Stimulated activated CD4-positive, alpha-beta T cell treated with anti-CD3 and anti-CD28 coated beads, Interleukin-1b, Interleukin-23, amount 100 ng/mL, for 24 hours (primary cell): ENCODE results near the gene COL8A2.

Experiments used
- DNase-seq, 4 experiments: peaks; one replicate each; pipeline ENCODE4 v3.0.0-alpha.2; 2020; ENCODE audit warnings: low read depth in 4 of 4, low spot score in 1 of 4

The COL8A2 gene

DNA sequence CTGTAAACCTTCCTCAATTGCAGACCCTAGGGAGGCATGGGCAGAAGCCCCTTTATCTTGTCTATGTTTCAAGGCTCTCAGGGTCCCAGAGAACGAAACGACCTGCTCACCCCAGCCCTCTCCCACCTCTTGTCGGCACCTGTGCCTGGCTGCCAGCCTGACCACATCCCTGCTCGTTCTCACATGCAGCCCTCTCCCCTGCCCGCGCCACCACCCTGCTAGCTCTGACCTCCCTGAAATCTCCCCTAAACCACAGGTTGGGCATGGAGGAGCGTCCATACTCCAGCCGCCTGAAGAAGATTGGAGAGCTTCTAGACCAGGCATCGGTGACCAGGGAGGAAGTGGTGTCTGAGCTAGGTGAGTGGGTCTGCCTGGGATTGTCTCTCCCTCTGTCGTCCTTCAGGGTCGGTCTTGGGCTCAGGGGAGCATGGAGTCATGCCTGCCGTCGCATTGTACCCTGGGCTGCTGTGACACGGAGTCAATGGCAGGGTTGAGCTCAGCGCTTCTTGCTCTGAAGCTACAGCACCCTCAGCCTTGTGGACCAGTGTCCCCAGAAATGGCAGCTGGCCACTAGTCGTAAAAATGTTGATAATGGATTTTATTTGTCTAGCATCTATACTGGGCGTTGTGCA is 32.7 kb downstream of the COL8A2 start:
- no peak for DNase-seq

DNA sequence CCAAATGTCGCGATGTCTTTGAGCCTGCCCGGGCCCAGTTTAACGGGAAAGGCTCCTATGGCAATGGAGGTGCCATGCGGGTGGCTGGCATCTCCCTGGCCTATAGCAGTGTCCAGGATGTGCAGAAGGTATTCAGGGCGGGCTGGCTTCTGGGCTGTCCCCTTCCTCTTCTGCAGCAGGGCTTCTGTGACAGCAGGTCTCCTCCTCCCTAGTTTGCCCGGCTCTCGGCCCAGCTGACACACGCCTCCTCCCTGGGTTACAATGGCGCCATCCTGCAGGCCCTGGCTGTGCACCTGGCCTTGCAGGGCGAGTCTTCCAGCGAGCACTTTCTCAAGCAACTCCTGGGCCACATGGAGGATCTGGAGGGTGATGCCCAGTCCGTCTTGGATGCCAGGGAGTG is 33.3 kb downstream of the COL8A2 start:
- DNase-seq, result no peak

DNA sequence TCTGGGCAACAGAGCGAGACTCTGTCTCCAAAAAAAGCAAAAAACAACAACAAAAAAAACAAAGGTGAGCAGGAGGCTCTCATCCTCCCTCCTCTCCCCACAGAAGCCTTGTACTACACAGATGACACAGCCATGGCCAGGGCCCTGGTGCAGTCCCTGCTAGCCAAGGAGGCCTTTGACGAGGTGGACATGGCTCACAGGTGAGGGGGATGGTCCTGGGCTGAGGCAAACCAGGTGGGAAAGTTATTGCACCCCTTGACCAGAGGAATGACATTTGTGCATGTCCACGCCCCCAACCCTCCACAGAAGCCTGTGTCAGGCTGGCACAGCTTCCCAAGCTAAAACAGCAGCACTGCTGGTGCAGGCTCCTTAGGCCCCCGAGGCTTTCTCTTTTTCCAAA is 33.9 kb downstream of the COL8A2 start:
- DNase-seq, result no peak

DNA sequence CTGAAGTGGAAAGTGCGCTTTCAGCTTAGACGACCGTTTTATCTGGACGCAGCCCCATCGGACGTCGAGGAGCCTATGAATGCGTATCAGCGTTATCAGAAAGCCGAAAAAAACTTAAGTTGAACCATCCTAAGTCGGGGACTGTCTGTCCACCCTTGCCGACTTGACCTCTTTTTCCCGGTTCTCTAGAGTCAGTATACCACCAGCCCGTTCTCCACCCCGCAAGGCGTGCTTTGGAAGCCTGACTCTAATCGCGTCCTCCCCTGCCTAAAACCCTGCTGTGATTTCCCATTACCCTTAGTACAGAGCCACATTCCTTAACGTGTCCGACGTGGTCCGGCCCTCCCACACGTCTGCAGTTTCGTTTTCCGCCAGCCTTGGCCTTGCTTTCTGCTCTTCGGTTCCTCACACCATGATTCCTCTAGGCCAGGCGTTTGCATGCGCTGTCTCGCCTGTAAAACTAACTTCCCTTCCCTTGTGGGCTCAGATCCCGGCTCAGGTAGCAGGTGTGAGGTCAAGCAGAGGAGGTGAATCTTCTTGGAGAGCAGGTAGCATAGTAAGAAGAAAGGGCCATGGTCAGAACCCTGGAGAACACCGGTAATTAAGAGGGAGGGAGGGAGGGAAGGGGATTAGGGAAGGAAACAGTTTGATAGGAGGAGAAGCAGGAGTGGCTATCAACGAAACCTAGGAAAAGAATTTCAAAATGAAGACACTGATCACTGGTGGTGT is 35.5 kb downstream of the COL8A2 start:
- DNase-seq, result no peak

DNA sequence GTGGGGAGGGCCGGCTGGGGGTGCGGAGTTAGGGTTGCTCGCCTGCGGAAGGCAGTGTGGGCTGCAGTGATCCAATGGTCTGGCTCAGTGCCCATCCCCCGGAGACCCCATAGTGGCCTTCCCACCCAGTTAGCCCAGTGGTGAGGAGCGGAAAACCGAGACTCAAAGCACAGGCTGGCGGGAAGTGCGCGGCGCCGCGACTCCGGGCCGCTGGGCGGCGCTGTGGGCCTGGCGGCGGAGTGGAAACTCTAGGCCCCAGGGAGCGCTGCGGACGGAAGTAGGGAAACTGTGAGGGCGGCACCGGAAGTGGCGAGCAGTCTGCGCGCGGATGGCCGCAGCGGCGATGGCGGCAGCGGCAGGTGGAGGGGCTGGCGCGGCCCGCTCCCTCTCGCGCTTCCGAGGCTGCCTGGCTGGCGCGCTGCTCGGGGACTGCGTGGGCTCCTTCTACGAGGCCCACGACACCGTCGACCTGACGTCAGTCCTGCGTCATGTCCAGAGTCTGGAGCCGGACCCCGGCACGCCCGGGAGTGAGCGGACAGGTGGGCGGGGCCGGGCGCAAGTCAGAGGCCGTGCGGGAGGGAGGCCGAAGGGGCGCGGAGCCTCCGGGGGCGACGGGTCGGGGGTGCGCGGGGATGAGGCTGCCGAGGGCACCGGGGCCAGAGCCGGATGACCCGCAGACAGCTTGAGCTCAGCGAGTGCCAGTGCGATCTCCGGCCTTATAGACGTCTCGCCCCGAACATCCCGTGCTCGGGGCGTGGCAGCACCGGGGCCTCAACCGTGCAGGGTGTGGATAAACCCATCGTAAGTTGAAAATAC is 36.2 kb downstream of the COL8A2 start, which contains the start of gene ADPRS:
TSS of gene ADPRS (plus strand) at position 316 of the 816 bp plus-strand sequence. CDS start at position 329, 13 bp downstream.
- DNase-seq, result peak; percentile 75 to 88 (median 82)

DNA sequence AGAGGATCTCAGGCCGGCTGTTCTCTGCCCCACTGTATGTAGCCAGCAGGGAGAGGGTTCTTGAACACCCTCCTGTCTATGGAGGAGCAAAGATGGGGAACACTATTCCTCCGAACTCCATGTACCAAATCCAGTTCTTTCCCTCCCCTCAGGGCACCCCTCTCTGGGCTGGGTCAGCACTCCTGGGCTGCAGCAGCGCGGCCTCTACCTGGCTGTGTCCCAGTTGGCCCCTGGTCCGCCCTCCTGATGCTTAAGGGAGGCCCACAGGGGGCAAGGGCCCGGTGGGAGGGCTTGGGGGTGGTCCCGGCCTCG is 36.8 kb downstream of the COL8A2 start:
- DNase-seq, result no peak

DNA sequence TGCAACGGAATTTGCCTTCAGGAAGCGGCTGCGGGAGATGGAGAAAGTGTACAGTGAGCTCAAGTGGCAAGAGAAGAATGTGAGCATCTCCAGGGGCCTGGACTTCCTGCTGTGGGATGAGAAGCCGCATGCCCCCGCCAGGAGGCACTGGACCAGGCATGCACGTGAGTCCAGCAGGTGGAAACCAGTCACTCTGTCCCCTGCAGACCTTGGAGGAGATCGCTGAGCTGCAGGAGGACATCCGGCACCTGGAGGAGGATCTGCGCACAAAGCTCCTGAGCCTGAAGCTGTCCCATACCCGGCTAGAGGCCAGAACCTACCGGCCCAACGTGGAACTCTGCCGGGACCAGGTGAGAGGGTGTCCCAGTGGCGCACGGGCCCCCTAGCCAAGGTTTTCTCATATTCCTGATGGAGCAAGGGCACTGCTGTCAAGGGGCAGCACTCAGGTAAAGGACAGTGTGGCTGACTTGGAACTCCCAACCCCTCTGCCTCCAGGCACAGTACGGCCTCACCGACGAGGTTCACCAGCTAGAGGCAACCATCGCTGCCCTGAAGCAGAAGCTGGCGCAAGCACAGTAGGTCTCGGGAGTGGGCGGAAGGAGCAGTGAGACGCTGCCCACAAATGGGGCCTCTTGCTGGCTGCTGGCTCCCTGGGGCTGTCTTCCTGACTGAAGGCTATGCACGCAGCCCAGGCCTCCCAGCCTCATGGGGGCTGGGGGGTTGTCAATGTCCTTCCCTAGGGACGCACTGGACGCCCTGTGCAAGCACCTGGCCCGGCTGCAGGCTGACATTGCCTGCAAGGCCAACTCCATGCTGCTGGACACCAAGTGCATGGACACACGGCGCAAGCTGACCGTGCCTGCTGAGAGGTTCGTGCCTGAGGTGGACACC is 37.5 kb downstream of the COL8A2 start:
- no peak for DNase-seq

DNA sequence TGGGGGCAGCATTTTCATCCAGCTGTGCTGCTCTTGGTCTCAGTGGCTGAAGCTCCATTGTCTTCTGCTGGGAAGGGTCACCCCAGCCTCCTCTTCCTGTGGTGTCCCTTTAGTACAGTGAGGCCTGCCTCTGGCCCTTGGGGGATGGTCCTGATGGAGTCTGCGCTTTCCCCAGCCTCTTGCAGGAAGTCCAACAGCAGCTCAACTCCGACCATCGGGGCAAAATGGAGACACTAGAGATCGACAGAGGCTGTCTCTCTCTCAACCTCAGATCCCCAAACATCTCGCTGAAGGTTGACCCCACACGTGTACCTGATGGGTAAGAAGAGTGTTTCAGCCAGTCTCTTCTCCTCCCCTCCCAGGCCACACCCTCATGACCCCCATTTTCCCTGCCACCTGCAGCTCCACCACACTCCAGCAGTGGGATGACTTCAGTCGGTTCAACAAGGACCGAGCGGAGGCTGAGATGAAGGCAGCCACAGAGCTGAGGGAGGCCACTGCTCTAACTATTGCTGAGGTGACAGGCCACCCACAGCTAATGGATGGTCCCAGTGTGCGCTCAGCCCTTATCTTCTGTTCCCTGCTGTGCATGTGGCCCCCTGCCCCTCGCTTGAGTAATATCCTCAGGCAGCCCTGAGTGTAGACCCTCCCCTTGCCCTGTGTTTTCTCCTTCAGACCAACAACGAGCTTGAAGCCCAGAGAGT is 38.3 kb downstream of the COL8A2 start:
- DNase-seq, result no peak

DNA sequence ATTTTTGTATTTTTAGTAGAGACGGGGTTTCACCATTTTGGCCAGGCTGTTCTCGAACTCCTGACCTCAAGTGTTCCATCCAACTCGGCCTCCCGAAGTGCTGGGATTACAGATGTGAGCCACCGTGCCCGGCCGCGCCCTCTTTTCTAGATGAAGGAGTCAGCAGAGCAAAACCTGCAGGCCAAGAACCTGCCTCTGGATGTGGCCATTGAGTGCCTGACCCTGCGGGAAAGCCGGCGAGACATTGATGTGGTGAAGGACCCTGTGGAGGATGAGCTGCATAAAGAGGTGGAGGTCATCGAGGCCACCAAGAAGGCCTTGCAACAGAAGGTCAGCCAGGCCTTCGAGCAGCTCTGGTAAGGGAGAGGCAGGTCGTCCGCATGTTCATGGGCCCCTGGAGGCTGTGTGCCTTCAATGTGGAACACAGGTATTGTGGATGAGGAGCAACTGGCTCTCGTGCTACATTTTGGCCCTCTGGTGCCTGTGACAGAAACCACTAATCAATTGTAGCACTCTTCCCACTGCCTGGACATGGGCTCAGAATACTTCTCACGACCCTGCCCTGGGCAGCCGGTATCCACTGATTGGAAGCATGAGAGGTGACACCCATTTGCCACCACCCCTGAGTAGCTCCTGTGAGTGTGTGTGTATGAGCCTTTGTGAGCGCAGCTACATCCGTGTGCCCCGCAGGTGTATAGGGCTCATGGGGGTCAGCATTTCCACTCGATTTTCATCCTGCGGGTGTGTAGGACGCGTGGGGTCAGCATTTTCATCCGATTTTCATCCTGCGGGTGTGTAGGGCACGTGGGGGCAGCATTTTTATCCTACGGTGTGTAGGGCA is 39.1 kb downstream of the COL8A2 start:
- no peak for DNase-seq

DNA sequence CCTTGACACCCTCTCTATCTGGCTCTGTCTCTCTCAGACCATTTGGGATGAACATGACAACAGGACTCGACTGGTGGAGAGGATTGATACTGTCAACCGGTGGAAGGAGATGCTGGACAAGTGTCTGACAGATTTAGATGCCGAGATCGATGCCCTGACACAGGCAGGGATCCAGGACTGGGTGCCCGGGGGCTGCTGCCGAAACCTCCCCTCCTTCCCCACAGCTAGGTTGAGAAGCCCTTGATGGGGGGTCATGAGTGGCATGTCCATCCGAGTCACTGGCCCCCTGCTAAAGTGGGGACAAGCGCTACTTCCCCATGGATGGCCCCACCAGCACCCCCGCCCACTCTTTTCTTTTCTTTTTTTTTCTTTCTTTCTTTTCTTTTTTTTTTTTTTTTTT is 39.9 kb downstream of the COL8A2 start:
- DNase-seq, result no peak

DNA sequence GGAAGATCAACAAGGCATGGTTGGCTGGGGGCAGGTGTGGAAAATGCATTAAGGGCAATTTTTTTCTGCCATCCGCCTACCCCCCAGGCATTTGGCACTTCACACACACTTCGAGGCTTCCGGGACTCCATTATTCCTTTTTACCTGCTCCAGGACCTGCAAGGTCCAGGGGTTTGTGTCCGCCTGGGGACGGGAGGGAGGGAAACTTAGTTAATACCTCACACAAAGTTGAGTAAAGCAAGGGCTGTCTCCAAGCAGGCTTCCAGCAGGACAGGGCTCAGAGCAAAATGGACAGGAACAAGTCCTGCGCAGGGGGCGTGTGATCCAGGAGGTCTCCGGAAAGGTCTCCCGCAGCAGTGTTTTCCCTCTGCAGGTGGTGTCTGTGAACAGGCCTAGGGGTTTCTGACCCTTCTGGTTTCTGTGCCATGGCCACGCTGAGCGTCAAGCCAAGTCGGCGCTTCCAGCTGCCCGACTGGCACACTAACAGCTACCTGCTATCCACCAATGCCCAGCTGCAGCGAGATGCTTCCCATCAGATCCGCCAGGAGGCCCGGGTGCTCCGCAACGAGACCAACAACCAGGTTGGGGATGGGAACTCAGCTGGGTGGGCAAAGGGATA is 40.4 kb downstream of the COL8A2 start:
- DNase-seq, result no peak

DNA sequence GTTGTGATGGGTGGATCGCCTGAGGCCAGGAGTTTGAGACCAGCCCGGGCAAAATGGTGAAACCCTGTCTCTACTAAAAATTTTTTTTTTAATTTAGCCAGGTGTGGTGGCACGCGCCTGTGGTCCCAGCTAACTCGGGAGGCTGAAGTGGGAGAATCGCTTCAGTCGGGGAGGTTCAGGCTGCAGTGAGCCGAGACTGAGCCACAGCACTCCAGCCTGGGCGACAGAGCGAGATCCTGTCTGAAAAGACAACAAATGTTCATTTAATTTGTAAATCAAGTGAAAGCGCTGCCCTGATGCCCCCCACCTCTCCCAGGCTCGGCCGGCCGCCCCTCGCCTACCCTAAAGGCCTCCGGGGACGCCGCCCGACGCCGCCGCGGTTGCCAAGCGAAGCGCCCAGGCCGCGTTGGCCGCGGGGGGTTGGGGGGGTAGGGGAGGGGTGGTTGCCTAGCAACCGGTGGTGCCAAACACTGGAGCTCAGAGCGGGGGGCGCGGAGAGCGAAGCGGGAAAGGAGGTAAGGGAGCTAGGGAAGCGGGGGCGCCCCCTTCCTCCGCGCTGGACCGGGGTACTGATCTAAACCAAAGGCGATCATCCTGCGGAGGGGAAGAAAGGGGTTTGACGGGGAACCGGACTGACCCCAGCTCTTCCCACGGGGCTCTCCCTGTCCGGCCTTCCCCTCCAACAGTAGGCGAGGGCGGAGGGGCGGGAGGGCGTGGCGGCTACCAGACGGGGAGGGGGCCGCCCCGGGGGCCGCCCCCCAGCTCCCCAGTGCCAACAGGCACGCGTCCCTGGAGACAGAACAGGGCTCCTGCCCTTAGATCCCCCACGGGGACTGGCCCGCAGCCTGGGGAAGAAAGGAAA is 41.2 kb downstream of the COL8A2 start, which contains the start of gene TEKT2:
TSS of gene TEKT2 (plus strand) at position 460 of the 862 bp plus-strand sequence. CDS start 828 bp downstream, outside the sequence.
- DNase-seq, result no peak

DNA sequence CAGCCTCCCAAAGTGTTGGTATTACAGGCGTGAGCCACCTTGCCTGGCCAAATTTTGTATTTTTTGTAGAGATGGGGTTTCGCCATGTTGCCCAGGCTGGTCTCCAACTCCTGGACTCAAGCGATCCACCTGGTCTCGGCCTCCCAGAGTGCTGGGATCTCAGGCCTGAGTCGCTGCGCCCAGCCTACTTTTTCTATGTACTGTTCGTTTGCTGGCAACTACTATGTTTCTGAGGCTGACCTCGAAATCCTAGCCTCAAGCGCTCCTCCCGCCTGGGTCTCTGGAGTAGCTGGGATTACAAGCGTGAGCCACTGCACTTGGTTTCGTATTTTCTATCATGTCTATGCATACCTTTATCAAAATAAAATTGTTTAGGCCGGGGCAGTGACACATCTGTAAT is 41.8 kb downstream of the COL8A2 start:
- no peak for DNase-seq

DNA sequence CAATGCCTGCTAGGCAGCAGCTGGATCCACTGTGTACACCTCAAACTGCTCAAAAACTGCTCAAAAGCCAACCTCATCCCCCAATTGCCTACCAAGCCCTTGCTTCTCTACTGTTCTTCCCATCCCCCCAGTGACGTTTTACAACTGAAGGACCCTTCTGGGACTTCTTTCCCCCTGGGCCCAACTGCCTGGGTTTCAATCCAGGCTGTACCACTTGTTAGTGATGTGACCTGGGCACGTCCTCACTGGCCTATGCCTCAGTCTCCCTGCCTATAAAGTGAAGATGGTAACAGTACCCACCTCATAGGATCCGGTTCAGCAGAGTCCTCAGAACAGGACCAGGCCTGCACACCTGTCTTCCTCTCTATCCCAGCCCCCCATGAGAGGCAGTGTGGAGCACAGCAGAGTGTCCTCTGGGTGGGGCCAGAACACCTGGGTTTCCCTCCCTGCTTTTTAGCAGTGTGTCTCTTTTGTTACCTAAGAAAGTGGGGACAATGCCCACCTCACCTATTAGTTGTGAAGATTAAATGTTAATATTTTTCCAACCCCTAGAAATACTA is 43.0 kb downstream of the COL8A2 start:
- DNase-seq, result no peak

DNA sequence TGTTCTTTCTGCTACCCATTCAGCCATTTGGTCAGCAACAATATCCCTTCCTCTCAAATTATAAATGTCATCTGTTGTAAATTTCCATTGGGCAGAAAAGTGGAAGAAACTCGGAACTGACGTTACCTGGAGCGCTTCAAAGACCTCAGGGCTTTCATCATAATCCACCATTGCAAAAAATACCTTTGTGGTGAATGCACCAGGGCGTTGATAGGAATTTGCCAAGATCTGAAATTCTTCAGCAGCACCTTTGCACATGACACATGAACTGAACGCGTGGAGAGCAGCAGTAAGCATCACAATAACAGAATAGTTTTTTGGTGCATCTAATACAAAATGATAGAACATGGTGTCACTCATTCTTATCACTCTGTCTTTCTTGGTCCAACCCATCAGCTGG is 44.2 kb downstream of the COL8A2 start:
- no peak for DNase-seq

DNA sequence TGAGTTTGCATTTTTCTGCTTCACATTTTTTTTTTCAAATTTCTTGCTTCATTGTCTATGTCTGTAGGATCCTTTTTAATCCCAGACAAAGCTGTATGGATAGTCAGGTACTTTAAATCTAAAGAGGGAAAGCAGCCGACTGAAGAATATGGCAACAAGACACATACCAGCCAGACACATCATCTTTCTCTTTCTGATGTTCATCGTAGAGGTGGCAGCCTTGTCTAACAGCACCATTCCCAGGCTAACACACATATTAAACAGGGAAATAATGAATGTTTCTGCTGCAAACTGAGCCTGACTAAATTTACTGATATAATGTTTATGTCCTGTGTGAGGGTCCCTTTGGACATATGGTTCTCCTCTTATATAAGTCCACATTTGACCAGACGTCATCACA is 44.8 kb downstream of the COL8A2 start:
- DNase-seq, result no peak

DNA sequence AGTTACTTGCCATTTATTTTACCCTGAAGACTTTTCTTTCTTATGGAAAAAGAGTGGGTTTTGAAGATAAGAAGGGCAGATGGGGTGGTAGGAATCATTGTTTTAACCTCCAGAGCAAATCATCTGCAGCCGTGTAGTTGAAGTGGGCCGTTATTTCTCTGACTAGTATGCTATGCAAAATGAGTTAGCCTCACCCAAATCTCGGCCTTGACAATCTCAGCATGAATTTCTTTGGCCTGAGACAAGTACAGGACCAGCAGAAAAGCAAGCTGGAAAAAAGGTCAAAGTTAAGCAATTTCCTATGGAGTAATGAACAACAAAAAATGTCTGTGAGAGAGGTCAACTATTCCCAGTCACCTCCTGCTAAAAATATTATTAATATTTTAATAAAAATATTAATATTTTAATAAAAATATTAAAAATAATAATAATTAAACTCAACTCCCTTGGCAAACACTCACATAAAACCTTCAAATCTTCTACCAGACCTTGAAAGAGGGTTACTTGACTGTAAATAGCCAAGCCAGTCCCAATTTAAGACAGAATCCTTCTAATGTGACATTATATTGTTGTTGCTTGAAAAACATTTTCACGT is 47.9 kb downstream of the COL8A2 start:
- no peak for DNase-seq
